Measurements from ENCODE around the gene CCNY.

DNA sequence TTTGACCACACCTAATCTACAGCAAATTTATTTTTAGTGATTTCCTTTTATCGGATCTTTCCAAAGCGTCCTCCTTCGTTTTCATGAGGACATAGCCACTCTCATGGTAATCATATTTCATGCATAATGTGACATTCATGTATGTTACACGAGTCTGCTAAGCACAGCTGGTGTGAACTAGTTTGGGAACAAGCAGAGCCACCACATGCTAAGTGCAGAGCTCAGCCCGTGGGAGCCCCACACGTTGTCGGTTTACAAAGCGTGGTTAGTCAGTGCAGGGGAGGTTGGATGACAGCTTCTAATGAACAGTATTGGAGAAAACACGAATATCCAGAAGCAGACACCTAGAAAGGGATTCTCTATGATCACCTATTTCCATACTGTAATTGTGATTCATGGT is 190.4 kb downstream of the CCNY start:
- TF ChIP-seq SUZ12 (IDR thresholded peaks at IDR 0.05; ENCODE audit: extremely low read depth, insufficient read depth, insufficient read length) (no peak), ZNF274 (IDR thresholded peaks at IDR 0.05; ENCODE audit: low read depth, low read length) (no peak), YY1 (IDR thresholded peaks at IDR 0.05; ENCODE audit: insufficient read depth, insufficient read length) (no peak)
